Neural cell (in vitro differentiated cells): ENCODE results near the gene LRRC31. TPM values are rescaled to one million over a fixed set of nuclear protein-coding genes. Genes with fewer than 3 reads are reported as not detected.
A peak's percentile ranks its signal among the peaks of the same experiment; 100 is the strongest.

Experiments used
- H2AFZ ChIP-seq: fragments of 200-600, 300-800 bp; sonication (generic), shearing (Covaris generic); 2 replicates; pipeline ENCODE4 v1.6.0; 2014; ENCODE audit warnings: low read depth, mild to moderate bottlenecking, antibody characterized with exemption, low read length, moderate library complexity
- H3F3A ChIP-seq: fragments of 200-600 bp; shearing (Covaris generic); 2 replicates; pipeline ENCODE4 v1.6.1; 2016; ENCODE audit warnings: mild to moderate bottlenecking, moderate library complexity, mixed read lengths, antibody characterized with exemption, low read length; ENCODE audit not compliant: insufficient read depth, poor library complexity, severe bottlenecking
- H3K27ac ChIP-seq: fragments of 200-600, 300-800 bp; sonication (generic), shearing (Covaris generic); 2 replicates; pipeline ENCODE4 v1.5.1; 2014; ENCODE audit warnings: mild to moderate bottlenecking, low read length, moderate library complexity
- H3K27me3 ChIP-seq: fragments of 300-800, 200-600 bp; sonication (generic), shearing (Covaris generic); 2 replicates; pipeline ENCODE4 v1.6.0; 2014; ENCODE audit warnings: mild to moderate bottlenecking, low read depth, low read length, moderate library complexity; ENCODE audit not compliant: insufficient read depth
- H3K36me3 ChIP-seq: fragments of 300-800, 200-600 bp; sonication (generic), shearing (Covaris generic); 2 replicates; pipeline ENCODE4 v1.5.1; 2014; ENCODE audit warnings: mild to moderate bottlenecking, antibody characterized with exemption, low read length, moderate library complexity; ENCODE audit not compliant: insufficient read depth
- H3K4me2 ChIP-seq: fragments of 300-800, 200-600 bp; sonication (generic), shearing (Covaris generic); 2 replicates; pipeline ENCODE4 v1.6.0; 2014; ENCODE audit warnings: mild to moderate bottlenecking, low read length
- H3K4me3 ChIP-seq: fragments of 300-800, 200-600 bp; sonication (generic), shearing (Covaris generic); 2 replicates; pipeline ENCODE4 v1.5.1; 2014; ENCODE audit warnings: mild to moderate bottlenecking, low read length, moderate library complexity
- H3K79me2 ChIP-seq: fragments of 200-600 bp; shearing (Covaris generic); replicated peaks from 2 replicates; pipeline ENCODE4 v1.6.0; 2014; ENCODE audit warnings: mild to moderate bottlenecking, low read length, moderate library complexity; ENCODE audit not compliant: insufficient read depth
- H3K9ac ChIP-seq: fragments of 300-800, 200-600 bp; sonication (generic), shearing (Covaris generic); 2 replicates; pipeline ENCODE4 v1.6.1; 2016; ENCODE audit warnings: mild to moderate bottlenecking, low read length, mixed read lengths
- H3K9me2 ChIP-seq: fragments of 200-600 bp; shearing (Covaris generic); 2 replicates; pipeline ENCODE4 v1.6.1; 2016; ENCODE audit warnings: mild to moderate bottlenecking, low read length, mixed read lengths; ENCODE audit not compliant: insufficient read depth
- H3K9me3 ChIP-seq: fragments of 200-600, 300-800 bp; sonication (generic), shearing (Covaris generic); 2 replicates; pipeline ENCODE4 v1.6.1; 2016; ENCODE audit warnings: mild to moderate bottlenecking, mixed run types, low read length, moderate library complexity, mixed read lengths
- H4K20me1 ChIP-seq: fragments of 200-600 bp; shearing (Covaris generic); 2 replicates; pipeline ENCODE4 v1.6.1; 2016; ENCODE audit warnings: mild to moderate bottlenecking, mixed run types; ENCODE audit not compliant: insufficient read depth
- EP300 ChIP-seq: fragments of 450-650 bp; conservative IDR thresholded peaks from 2 replicates; pipeline ENCODE4 v1.6.1; 2014; ENCODE audit warnings: antibody characterized with exemption, mild to moderate bottlenecking, moderate library complexity; ENCODE audit not compliant: poor library complexity, severe bottlenecking
- EZH2 ChIP-seq: fragments of 200-600, 300-800 bp; shearing (Covaris generic), sonication (generic); IDR thresholded peaks from 2 replicates; pipeline ENCODE4 v1.6.1; 2014; ENCODE audit warnings: antibody characterized with exemption, low read length, borderline replicate concordance, mild to moderate bottlenecking; ENCODE audit not compliant: insufficient read depth, poor library complexity, severe bottlenecking
- MXI1 ChIP-seq: fragments of 450-650 bp; conservative IDR thresholded peaks from 2 replicates; pipeline ENCODE4 v1.6.1; 2014; ENCODE audit warnings: antibody characterized with exemption, mild to moderate bottlenecking; ENCODE audit not compliant: poor library complexity, severe bottlenecking
- POLR2AphosphoS5 ChIP-seq: IDR thresholded peaks from 2 replicates; pipeline ENCODE4 v1.6.1; 2012
- RAD21 ChIP-seq: fragments of 450-650 bp; conservative IDR thresholded peaks from 2 replicates; pipeline ENCODE4 v1.6.1; 2014; ENCODE audit warnings: antibody characterized with exemption, mild to moderate bottlenecking, moderate library complexity
- SMC3 ChIP-seq: fragments of 450-650 bp; conservative IDR thresholded peaks from 2 replicates; pipeline ENCODE4 v1.6.1; 2014; ENCODE audit warnings: antibody characterized with exemption, mild to moderate bottlenecking, moderate library complexity; ENCODE audit not compliant: poor library complexity
- TAF1 ChIP-seq: IDR thresholded peaks from 2 replicates; pipeline ENCODE4 v1.6.1; 2012; ENCODE audit warnings: low read depth
- polyA plus RNA-seq: library from polyadenylated mRNA; depleted of rRNA; stranded (reverse); fragments of >200 nt; gene quantifications from 2 replicates; pipeline ENCODE4 v1.2.3, GENCODE V29; 2014
- TF ChIP-seq, protein P1 (sequence below): fragments of 450-650 bp; IDR thresholded peaks from 2 replicates; pipeline ENCODE4 v1.5.1; 2014; ENCODE audit warnings: antibody characterized with exemption, mild to moderate bottlenecking, moderate library complexity; ENCODE audit not compliant: poor library complexity, severe bottlenecking
- TF ChIP-seq, protein P2 (sequence below): IDR thresholded peaks from 2 replicates; pipeline ENCODE4 v1.6.1; 2012; ENCODE audit warnings: borderline replicate concordance

The LRRC31 gene
- polyA plus RNA-seq, 1 donor from 2014 or later: not detected

DNA sequence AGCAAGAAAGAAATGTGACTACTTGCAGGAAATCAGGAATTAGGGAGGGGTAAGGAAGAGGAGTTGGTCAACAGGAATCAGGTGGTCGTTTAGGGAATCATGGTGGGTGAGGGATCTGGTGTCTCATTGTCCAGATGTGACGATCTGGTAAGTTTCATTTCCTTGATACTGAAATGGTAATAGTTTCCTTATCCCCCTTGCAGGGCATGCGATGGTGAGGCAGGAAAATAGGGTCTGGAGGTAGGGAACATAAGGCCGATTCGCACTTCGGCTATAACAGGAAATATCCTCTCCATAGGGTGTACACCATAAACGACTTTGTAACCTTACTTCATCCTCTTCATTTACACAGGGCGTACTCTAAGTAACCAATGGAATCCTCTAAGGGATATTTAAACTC, 56.5 kb downstream of the LRRC31 start:
- Histone ChIP-seq H3F3A (no peaks in the 10 kb centered on the region), H3K9me2 (no peaks in the 10 kb centered on the region), H3K4me2 (no peak overlapping the region), H2AFZ (no peak overlapping the region), H3K36me3 (no peaks in the 10 kb centered on the region), H3K27me3 (no peaks in the 10 kb centered on the region), H3K4me3 (no peak overlapping the region), H3K9me3 (no peaks in the 10 kb centered on the region), H3K79me2 (no peaks in the 10 kb centered on the region), H3K27ac (no peak overlapping the region), H3K9ac (no peak overlapping the region), H4K20me1 (no peaks in the 10 kb centered on the region)
- TF ChIP-seq, protein P1, sequence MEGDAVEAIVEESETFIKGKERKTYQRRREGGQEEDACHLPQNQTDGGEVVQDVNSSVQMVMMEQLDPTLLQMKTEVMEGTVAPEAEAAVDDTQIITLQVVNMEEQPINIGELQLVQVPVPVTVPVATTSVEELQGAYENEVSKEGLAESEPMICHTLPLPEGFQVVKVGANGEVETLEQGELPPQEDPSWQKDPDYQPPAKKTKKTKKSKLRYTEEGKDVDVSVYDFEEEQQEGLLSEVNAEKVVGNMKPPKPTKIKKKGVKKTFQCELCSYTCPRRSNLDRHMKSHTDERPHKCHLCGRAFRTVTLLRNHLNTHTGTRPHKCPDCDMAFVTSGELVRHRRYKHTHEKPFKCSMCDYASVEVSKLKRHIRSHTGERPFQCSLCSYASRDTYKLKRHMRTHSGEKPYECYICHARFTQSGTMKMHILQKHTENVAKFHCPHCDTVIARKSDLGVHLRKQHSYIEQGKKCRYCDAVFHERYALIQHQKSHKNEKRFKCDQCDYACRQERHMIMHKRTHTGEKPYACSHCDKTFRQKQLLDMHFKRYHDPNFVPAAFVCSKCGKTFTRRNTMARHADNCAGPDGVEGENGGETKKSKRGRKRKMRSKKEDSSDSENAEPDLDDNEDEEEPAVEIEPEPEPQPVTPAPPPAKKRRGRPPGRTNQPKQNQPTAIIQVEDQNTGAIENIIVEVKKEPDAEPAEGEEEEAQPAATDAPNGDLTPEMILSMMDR: no peak
- no peak for TF ChIP-seq RAD21
- TF ChIP-seq, protein P2, sequence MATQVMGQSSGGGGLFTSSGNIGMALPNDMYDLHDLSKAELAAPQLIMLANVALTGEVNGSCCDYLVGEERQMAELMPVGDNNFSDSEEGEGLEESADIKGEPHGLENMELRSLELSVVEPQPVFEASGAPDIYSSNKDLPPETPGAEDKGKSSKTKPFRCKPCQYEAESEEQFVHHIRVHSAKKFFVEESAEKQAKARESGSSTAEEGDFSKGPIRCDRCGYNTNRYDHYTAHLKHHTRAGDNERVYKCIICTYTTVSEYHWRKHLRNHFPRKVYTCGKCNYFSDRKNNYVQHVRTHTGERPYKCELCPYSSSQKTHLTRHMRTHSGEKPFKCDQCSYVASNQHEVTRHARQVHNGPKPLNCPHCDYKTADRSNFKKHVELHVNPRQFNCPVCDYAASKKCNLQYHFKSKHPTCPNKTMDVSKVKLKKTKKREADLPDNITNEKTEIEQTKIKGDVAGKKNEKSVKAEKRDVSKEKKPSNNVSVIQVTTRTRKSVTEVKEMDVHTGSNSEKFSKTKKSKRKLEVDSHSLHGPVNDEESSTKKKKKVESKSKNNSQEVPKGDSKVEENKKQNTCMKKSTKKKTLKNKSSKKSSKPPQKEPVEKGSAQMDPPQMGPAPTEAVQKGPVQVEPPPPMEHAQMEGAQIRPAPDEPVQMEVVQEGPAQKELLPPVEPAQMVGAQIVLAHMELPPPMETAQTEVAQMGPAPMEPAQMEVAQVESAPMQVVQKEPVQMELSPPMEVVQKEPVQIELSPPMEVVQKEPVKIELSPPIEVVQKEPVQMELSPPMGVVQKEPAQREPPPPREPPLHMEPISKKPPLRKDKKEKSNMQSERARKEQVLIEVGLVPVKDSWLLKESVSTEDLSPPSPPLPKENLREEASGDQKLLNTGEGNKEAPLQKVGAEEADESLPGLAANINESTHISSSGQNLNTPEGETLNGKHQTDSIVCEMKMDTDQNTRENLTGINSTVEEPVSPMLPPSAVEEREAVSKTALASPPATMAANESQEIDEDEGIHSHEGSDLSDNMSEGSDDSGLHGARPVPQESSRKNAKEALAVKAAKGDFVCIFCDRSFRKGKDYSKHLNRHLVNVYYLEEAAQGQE: no peak
- TF ChIP-seq MXI1: no peak
- no peak for TF ChIP-seq TAF1
- no peak for TF ChIP-seq EP300
- TF ChIP-seq EZH2: no peak
- no peak for TF ChIP-seq SMC3
- no peak for TF ChIP-seq POLR2AphosphoS5

DNA sequence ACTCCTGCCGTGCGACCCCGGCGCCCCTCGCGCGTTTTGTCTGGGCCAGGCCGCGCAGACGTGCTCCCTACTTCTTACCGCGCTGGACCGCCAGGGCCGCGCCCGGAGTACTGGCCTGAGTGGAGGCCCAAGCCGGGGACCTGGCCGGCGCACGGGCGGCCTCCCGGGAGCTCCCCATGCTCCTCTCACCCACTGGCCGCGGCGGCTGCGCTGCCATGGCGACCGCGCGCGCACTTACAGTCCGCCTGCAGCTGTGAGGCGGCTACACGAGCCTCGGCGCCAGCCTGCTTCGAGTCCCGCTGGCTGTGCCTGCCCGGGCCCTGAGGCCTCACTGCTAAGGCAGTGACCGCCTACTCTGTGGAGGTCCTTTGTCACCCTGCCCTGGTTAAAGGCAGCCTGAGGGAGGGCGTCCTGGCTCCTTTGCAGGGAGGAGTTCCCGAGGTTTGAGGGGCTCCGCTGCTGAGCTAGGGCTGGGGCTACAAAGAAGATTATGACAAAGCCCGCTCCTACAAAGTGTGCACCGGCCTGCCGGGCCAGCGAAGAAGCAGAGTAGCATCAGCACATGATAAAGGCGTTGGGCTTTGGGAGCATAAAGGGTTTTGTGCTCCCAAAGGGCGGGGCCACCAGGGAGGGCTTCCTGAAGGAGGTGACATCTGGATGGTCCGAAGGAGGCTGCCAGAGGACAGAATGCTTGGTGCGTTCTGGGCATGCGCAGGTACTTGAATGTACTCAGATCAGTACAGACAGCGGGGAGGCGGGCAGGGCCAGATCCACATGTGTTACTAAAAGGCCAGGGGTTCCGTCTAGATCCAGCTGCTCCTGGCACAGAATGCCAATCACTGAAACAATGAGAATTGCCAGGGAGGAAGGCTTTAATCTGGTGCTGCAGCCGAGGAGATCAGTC, 57.2 kb downstream of the LRRC31 start, which contains the start of the genes LRRC34 and LRRIQ4:
LRRC34 (minus strand) TSS at position 573 of the 904 bp plus-strand sequence; CDS start at position 217, 356 bp downstream.
LRRIQ4 (plus strand) TSS at position 539 of the 904 bp plus-strand sequence. CDS start 9,052 bp downstream, outside the sequence.
- H3K27ac ChIP-seq: no peak within 1 kb of the TSS
- no peaks in the 10 kb centered on the region for H3K36me3 ChIP-seq
- no peaks in the 10 kb centered on the region for H4K20me1 ChIP-seq

More for the DNA sequence above, 57.2 kb downstream of the LRRC31 start, which contains the start of the genes LRRC34 and LRRIQ4:
- Histone ChIP-seq H3K79me2 (no peaks in the 10 kb centered on the region), H3K4me3 (peak within 1 kb of the TSS; percentile 64), H3K9ac (peak within 1 kb of the TSS; percentile 55), H3F3A (no peaks in the 10 kb centered on the region), H3K9me2 (no peaks in the 10 kb centered on the region), H2AFZ (peak within 1 kb of the TSS; percentile 27), H3K27me3 (no peaks in the 10 kb centered on the region), H3K4me2 (no peak within 1 kb of the TSS), H3K9me3 (no peaks in the 10 kb centered on the region)
- TF ChIP-seq EP300: no peak
- TF ChIP-seq, protein P2: no peak
- no peak for TF ChIP-seq MXI1
- TF ChIP-seq POLR2AphosphoS5: no peak
- TF ChIP-seq TAF1: no peak
- TF ChIP-seq, protein P1: no peak
- no peak for TF ChIP-seq EZH2
- no peak for TF ChIP-seq RAD21
- TF ChIP-seq SMC3: no peak
